Thyroid gland (tissue), 4 donors: Measurements from ENCODE around the gene CYTH1.

Source experiments
- CTCF ChIP-seq, 6 experiments: fragments of 200-600 bp in 3 of 6; fragments of 450-650 bp in 3 of 6; sonication (generic) in 3 of 6; IDR thresholded peaks; one replicate each; pipeline ENCODE4 v1.5.1; 2016 to 2019; ENCODE audit warnings: antibody characterized with exemption in 6 of 6, mild to moderate bottlenecking in 2 of 6, inconsistent platforms in 1 of 6, moderate library complexity in 1 of 6
- POLR2A ChIP-seq, 2 donors: fragments of 450-650 bp; IDR thresholded peaks; one replicate each; pipeline ENCODE4 v1.6.1; 2017; ENCODE audit warnings: antibody characterized with exemption in 2 of 2, mild to moderate bottlenecking in 2 of 2, moderate library complexity in 1 of 2

DNA sequence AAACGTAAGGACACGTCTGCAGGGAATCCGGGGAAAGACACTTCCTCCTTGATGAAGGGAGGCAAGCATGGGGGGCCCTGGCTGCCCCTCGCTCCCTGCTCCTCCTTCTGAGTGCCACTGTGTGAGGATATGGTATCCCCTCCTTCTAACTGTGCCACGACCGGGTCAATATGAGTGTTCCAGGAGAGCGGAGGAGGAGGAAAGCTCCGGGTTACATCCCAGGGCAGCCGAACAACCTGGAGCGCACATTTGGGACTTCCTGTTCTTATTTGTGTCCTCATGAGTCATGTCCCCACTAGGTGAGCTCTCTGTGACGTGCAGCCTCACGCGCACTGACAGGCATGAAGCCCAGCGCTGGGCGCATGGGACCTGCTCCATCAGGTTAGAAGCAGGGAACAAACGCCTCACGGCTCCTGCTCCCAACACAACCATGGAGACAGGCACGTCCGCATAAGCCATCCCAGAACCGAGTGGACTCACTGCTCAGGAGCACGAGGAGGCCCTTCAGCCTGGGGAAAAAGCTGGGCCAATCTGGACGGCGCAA, 112.0 kb downstream of the CYTH1 start:
- TF ChIP-seq CTCF (IDR thresholded peaks at IDR 0.05) (no peak), POLR2A (IDR thresholded peaks at IDR 0.05) (no peak)
